ENCODE measurements around the gene S1PR3.

DNA sequence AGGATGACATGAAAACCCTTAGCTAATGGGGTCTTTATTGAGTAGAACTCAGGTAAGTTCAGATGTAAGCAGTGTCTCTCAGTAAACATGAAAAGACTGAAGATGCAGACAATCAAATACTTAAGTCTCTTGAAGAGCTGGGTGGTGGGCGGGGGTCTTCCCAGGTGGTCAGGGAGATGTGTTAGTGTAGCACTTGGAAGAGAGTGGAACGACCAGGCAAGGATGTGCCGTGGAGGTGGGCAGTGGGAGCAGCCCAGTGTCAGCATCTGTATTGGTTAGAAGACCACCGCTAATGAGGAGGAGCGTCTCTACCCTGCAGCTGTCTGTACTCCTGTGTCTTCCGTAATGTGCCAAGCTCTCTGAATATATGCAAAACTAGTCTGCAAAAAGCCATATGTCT, 4.4 kb downstream of the S1PR3 start:
- TF ChIP-seq POLR2AphosphoS5 (IDR thresholded peaks at IDR 0.05; ENCODE audit: low read depth, low read length), result no peak
- no peak for TF ChIP-seq POLR2A (IDR thresholded peaks at IDR 0.05; ENCODE audit: low read depth, low read length)
- no peak for TF ChIP-seq TAF1 (IDR thresholded peaks at IDR 0.05; ENCODE audit: low read depth, low read length)
- TF ChIP-seq SPI1 (IDR thresholded peaks at IDR 0.05; ENCODE audit: low read depth, low read length), result no peak
